GM21619 (cell line): ENCODE results near the gene GYG2.
"Not testable (repeated sequence)": the region's sequence is repeated elsewhere in the genome, so short reads cannot be mapped to it uniquely, and the experiment has no call there.

Experiments used
- ATAC-seq: cut with Tn5 transposase; IDR thresholded peaks from one replicate; pipeline ENCODE4 v1.9.1; 2021; ENCODE audit not compliant: unreplicated experiment

Gene GYG2

GRCh38 chrX:2898846-2899512 is 70.2 kb downstream of the GYG2 start:
- no peak for ATAC-seq

- ATAC-seq, result no peak
Observed at GRCh38 chrX:2901367-2902036, 72.8 kb downstream of the GYG2 start.

- no peak for ATAC-seq
Observed at GRCh38 chrX:2902841-2903240, 74.1 kb downstream of the GYG2 start.

- no peak for ATAC-seq
Observed at GRCh38 chrX:2903366-2903765, 74.6 kb downstream of the GYG2 start.

- no peak for ATAC-seq
Observed at GRCh38 chrX:2907295-2907694, 78.6 kb downstream of the GYG2 start.

- no peak for ATAC-seq
Observed at GRCh38 chrX:2908125-2908685, 79.5 kb downstream of the GYG2 start.

- ATAC-seq, result no peak
Observed at GRCh38 chrX:2910109-2910508, 81.4 kb downstream of the GYG2 start.

GRCh38 chrX:2913118-2913517 is 84.4 kb downstream of the GYG2 start:
- ATAC-seq, result no peak

GRCh38 chrX:2917767-2918166 is 89.0 kb downstream of the GYG2 start:
- no peak for ATAC-seq

GRCh38 chrX:2921193-2921592 is 92.5 kb downstream of the GYG2 start:
- ATAC-seq, result no peak

- no peak for ATAC-seq
Observed at GRCh38 chrX:2921750-2922149, 93.0 kb downstream of the GYG2 start.

- no peak for ATAC-seq
Observed at GRCh38 chrX:2924151-2924550, 95.4 kb downstream of the GYG2 start.

GRCh38 chrX:2926255-2926654 is 97.5 kb downstream of the GYG2 start:
- not testable (repeated sequence) for ATAC-seq

GRCh38 chrX:2926664-2927275 is 98.0 kb downstream of the GYG2 start:
- ATAC-seq, result no peak

- no peak for ATAC-seq
Observed at GRCh38 chrX:2928191-2928582, 99.5 kb downstream of the GYG2 start.

- peak; percentile 94 for ATAC-seq
Observed at GRCh38 chrX:2928583-2929434, 100.1 kb downstream of the GYG2 start, which contains the start of gene ARSD. Gene ARSD, minus strand, starts transcription at chrX:2929339. Its CDS starts 64 bp downstream, at chrX:2929275.

GRCh38 chrX:2931155-2931554 is 102.4 kb downstream of the GYG2 start:
- ATAC-seq, result no peak

GRCh38 chrX:2931612-2932011 is 102.9 kb downstream of the GYG2 start:
- ATAC-seq, result no peak
